GM19328 (cell line): ENCODE results near the gene CACUL1.
"Not testable (repeated sequence)": the region's sequence is repeated elsewhere in the genome, so short reads cannot be mapped to it uniquely, and the experiment has no call there.

Experiments used
- ATAC-seq: cut with Tn5 transposase; IDR thresholded peaks from one replicate; pipeline ENCODE4 v1.9.1; 2021; ENCODE audit warnings: mild to moderate bottlenecking, moderate library complexity; ENCODE audit not compliant: unreplicated experiment

Gene CACUL1

DNA sequence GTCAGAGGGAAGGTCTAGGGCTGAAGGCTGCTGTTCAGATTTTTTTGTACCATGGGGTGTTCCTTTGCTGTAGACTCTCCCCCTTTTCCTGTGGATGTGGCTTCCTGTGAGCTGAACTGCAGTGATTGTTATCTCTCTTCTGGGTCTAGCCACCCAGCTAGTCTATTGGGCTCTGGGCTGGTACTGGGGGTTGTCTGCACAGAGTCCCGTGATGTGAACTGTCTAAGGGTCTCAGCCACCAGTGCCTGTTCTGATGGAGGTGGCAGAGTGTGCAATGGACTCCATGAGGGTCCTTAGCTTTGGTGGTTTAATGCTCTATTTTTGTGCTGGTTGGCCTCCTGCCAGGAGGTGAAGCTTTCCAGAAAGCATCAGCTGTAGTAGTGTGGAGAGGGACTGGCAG, 96.6 kb downstream of the CACUL1 start:
- ATAC-seq: not testable (repeated sequence)

DNA sequence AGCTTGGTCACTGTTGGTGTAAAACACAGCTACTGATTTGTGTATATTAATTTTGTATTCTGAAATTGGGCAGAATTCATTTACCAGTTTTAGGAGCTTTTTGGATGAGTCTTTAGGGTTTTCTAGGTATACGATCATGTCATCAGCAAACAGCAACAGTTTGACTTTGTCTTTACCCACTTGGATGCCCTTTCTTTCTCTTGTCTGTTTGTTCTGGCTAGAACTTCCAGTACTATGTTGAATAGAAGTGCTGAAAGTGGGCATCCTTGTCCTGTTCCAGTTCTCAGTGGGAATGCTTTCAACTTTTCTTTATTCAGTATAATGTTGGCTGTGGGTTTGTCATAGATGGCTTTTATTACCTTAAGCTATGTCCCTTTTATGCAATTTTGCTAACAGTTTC, 109.5 kb downstream of the CACUL1 start:
- not testable (repeated sequence) for ATAC-seq

DNA sequence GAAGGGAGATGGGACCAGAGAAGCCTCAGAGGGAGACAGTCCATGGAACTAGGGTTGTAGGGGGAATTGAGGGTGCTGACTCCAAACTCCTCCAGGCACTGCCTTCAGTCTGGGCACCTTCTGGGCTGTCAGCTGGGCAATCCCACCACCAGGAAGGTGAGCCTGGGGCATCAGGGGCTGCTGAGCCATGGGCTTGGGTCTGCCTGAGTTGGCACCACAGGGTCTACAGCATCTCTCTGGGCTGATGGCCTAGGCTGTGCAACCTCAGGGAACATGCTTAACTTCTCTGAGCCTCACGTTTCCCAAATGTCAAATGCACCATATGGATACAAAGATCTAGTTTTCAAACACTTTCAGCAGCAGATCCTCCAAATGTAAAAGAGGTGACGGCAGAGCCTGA, 112.5 kb downstream of the CACUL1 start:
- no peak for ATAC-seq

DNA sequence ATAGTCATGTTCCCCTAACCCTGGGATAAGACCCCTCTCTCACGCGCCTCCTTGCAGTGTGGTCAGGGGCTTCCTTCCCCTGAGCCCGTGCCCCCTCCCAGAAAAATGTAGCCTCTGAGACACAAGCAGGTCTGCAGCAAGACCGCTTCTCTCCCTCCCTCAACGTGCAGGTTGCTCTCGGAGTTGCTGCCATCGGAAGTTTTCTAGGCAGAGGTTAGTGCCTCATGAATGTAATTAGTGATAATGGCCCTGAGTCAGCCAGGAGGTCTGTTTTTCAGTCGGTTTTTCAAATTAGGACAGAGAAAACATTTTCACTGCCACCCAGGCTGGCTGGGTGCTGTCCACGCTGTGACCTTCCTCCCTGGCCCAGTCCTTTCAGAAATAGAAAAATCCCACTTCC, 116.1 kb downstream of the CACUL1 start:
- ATAC-seq: no peak

DNA sequence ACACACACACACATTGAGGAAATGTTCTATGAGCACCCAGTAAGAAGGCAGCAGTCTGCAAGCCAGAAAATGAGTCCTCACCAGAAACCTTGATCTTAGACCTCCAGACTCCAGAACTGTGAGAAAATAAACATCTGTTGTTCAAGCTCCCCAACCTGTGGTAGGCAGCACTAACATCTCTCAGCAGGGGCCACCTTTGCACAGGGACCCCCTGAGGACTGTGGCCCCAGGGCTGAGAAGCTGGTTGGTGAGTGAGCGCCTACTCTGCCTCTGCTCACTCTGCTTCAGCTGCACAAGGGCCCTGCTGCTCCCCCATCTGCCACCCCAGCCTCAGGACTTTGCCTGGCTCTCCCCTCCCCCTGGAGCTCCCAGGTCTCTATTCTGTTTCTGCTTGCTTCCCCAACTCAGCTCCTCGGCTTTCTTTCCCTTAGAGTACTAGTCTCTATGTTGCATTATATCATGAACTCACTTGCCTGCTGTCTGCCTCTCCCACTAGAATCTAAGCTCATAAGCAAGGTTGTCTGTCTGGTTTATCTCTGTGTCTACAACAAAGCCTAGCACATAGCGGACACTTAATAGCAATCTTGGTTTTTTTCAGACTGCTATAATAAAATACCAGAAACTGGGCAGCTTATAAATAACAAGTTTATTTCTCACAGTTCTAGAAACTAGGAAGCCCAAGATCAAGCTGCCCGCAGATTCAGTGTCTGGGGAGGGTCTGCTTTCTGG, 118.9 kb downstream of the CACUL1 start:
- ATAC-seq: no peak

DNA sequence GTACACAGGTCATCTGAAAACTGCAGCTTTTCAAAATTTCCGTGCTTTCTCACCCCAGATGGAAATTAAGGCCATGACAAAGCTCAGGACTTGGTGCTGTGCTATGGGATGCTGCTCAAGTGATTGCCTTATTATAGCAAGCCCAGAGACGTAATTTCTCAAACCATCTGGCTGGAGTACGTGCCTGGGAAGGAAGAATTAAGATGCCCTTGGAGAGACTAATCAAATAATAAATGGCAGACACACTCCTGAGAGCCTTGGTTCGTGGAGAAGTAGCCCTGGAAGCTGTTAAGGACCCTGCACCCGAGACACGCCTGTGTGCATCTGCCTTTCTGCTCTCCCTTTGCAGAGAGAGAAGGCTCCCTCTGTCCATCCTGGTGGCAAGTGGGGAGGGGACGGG, 121.0 kb downstream of the CACUL1 start:
- ATAC-seq: no peak

DNA sequence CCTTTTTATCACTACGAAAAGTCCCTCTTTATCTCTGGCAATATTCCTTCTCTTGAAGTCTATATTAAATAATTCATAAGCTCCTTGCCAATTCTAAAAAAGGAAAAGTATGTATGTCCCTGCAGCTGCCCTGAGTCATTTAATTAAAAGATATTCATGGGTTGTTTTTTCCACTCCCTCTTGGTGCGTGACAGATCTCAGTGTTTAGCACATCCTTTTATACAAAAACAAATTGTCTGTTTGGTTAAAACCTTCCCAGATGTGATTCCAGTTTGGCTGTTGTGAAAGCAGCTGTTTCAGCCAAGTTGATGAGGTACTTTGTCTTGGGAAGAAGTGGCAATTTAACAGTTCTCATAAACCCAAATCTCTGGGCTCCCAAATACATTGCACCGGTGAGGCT, 125.6 kb downstream of the CACUL1 start:
- no peak for ATAC-seq

GRCh38 chr10:118628397-118628796, 126.4 kb downstream of the CACUL1 start:
- ATAC-seq: no peak

- no peak for ATAC-seq
Measured at GRCh38 chr10:118626953-118627352, 127.8 kb downstream of the CACUL1 start.
